NOMO-1 treated with dmso at 0.1 percent for 144 hours (cell line): ENCODE results near the gene BABAM2.

Experiments
- DNase-seq: peaks from one replicate; lab custom pipeline; 2025; ENCODE audit not compliant: unreplicated experiment; lab: John Stamatoyannopoulos, UW

The BABAM2 gene

DNA sequence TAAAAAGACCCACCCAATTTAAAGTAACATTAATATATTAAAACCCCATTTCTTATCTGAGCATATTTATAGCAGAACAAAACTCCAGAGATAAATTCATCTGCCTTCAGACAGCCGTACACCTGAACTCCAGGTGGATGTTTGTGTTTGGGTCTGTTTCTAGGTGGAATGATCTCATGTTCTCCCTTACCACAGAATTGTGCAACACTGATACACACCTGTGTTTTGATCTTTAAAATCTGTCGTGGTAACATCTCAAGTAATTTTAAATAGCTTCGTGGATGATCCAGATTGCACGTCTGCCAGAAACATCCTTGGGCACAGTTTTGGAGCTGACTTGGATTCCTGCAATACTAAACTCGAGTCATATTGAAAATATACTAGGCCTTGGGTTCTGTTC lies 294.6 kb downstream of the BABAM2 start:
- DNase-seq, result no peak

DNA sequence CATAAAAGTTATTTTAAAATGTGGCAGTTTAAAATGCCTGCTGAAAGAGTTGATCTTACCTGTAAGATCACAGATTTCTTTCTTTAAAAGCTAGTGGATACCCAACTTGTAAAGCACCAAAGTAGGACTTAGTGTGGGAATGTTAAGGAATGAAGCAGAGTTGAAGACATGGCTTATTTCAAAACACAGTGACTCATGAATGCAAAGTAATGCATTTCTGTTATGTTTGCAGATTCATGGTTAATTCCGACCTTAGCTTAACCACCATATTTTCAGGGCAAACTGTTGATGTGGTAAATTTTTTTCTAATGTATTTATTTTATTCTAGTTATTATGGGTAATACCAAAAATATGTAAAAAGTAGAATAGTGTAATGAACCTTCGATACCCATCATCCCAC lies 295.4 kb downstream of the BABAM2 start:
- DNase-seq, result no peak

DNA sequence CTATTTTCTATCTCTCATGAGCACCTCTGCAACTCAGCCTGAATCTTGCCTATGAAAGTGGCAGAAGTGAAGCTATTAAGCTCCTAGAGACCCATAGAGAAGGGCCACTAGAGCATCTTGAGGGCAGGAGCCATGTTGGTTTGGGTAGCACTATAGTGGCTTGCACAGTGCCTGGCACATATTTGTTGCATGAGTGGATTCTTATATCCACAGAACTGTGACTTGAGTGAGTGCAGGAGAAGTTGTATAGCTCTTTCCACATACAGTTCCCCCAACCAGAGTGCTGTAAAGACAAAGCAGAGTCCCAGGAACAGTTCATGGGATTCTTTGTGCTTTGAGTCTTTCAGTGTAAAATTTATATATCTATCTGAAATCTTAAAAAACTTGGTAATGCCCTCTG lies 296.7 kb downstream of the BABAM2 start:
- DNase-seq, result no peak

DNA sequence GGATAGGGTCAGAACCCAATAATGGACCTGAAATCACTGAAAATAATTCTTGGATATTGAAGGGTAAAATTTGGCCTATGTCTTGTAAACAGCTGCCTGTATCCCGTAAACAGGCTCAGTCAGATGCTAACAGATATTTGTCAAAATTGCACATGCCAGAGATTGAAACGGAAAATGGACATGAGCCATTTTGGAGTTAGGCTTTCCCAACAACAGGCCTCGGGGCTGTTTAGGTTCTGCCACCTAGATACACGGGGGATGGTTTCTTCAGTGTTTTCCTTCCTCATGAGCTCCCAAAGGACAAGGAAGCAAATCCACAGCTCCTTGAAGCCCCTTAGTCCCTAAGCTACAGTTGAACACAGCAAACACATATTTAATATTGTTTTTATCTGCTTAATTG lies 297.9 kb downstream of the BABAM2 start:
- no peak for DNase-seq

DNA sequence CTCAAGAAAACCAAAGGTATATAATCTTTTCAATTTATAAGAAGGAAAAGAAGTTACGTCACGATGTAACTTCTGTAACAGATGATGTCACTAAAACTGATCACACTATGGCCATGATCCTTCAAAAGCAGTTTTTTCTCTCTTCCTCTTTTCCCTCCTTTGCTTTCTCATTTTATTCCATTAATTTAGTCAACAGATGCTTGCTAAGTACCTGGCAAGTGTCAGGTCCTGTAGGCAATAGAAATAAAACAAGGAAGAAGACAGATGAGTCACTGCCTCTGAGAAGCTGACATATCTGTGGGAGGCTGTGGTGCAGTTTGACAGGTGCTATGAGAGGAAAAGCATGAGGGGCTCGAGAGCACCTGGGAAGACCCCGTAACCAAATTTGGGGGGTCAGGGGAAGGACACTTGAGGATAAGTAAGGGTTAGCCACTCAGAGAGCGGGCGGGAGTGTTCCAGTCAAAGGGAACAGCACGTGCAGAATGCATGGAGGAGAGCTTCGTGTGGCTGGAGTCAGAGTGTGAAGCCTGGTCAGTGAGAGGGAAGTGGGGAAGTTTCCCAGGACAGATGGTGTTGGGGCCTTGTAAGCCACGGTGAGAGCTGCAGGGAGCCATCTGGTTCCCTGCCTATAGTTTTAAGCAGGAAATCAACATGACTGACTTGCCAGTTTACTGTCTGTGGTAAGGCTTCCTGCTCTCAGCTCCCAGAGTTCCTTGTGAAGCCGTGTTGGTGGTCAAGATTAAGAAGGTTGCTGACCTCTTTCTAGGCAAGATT lies 303.3 kb downstream of the BABAM2 start:
- no peak for DNase-seq

DNA sequence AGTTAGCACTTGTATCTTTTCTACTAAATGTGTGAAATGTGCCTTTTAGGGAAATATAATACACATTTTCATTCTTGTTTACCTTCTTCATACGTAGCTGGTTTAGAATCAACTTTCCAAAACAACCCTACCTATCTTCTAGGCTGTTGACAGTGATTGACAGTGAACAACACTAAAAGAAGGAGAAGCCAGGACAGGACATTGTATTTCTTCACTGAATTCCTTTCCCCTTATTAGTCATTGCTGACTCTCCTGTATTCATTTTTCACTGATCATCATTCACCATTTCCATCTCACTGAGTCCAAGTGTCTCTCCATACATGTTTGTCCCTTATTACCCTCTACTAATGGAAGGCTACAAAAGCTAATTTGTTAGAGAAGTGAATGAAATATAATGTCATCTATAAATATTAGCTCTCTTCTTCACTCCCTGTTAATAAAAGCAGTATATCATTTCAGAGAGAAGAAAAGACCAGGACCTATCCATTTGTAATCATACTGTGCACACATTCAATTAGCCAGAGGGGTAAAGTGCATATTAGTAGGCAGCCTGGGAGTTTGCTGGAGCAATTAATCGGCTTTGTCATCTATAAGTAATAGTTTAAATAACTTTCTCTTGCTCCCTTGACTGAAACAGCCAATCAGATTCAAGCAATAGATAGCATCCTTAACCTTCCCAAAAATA lies 309.6 kb downstream of the BABAM2 start:
- no peak for DNase-seq

DNA sequence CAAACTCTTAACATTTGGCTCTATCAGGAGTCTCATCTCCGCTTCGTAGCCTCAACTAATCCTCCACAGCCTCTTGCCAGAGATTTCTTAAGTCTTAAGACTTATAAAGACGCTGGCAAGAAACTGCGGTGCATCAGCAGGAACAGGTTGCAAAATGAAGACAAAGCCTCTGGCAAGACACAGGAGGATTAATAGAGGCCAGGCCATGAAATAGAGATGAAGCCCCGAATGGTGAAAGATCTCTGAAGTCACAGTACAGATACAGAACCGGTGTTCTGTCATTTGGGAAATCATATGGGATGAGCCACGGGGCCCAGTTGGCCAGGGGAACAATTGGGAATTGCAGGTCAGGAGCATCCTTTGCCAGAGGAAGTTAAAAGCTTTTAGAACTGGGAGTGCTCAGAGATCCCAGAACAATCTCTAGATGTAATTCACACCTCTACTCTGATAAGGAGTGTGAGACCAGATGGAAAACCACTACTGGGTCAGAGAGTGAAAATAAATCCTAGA lies 311.2 kb downstream of the BABAM2 start:
- DNase-seq, result no peak

DNA sequence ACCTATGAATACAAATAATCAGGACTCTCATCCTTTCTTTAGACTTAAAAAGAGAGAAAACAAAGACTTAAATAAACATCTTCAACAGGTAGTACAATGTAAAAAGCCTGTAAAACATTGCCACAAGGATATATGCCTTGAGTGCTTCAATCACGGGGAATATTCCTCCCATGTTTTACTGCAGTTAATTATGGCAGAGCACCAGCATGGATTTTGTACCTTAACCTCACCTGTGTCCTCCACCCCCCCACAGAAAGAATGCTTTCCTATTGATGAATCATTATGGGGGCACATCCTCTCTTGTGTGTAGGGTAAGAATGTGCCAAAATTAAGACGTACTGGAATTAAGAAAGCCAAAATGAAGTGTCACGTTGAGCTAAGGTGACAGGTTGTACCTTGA lies 312.2 kb downstream of the BABAM2 start:
- no peak for DNase-seq

DNA sequence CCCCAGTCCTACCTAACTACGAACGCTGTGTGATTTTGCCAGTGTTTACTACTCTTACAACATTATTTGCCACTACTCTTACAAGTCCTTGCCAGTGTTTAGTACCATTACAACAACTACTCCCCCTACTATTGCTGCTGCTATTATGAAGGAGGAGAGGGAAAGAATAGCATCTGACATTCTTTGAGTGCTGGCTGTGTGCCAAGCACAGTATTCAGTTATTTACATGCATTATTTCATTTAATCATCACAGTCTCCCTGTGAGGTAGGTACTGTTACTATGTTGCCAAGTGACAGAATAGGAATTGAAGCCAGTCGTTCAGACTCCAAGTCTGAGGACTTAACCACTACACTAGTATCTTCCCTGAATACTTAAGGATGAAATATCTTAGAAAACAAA lies 316.2 kb downstream of the BABAM2 start:
- no peak for DNase-seq

DNA sequence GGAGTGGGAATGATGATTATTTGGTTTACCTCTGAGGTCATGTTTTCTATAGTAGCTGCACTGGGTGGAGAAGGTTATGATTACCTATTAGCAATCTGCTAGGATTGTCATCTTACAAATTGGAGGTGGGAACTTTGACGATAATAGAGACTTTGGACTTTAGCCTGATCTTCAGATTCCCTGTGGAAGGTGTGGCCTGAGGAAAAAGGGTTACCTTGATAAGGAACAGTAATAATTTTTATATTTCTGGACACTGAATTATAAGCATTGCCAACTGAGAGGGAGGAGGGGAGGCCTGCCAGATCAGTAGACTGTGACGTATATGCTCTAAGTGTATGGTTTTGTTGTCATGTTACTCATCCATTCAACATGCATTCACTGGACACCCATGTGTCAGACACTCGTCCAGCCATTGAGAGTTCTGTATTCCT lies 318.7 kb downstream of the BABAM2 start:
- DNase-seq, result no peak

DNA sequence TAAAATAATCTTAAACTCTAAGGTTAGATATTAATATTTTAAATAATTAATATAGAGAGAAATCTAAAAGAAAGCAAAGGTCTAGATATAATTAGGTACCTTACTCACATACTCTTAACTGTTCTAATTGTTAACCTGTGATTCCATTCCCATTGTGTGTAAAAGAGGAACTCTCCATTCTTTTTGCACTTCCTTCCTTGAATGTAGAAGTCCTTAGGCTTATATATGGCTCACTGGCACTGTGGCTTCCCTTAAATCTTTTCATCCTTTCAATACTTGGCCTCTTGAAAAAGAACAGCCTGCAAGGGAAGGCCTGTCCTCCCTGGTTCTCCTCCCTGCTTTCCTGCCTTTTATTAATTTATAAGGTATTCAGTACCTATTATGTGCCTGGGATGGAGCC lies 319.3 kb downstream of the BABAM2 start:
- DNase-seq, result no peak

DNA sequence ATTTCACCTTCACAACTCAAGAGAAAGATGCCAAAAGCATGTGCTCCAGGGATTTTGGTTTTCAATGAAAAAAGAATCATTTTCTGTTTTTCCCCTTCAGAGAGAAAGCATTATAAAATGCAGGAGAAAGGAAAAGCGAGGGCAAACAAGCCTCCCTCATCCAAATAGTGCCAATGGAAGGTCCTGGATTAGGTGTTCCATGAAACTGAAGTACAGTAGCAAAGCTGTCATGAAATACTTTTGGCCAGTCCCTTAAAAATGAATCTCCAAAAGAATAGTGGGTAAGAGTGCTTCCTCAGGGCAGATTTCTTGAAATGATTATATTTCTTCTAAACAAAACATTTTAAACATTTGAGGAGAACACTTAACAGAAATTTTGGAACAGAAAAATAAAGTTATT lies 320.0 kb downstream of the BABAM2 start:
- no peak for DNase-seq

DNA sequence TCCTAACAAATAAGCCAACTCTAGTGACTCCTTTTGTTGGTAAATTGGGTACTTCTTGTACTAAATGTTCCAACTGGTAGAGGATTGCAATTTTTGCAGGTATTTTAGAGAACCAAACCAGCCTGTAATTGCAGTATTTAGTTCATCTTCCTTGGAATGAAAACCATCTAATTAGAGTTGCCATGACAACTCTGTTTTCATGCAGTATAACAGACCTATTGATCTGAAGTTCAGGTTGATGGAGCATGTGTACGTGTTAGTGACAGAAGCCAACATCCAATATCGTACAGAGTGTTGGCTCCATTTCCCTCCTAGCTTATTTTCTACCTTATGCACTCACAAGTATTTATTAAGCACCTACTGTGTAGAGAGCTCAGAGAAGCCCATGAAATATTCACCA lies 325.8 kb downstream of the BABAM2 start:
- no peak for DNase-seq

DNA sequence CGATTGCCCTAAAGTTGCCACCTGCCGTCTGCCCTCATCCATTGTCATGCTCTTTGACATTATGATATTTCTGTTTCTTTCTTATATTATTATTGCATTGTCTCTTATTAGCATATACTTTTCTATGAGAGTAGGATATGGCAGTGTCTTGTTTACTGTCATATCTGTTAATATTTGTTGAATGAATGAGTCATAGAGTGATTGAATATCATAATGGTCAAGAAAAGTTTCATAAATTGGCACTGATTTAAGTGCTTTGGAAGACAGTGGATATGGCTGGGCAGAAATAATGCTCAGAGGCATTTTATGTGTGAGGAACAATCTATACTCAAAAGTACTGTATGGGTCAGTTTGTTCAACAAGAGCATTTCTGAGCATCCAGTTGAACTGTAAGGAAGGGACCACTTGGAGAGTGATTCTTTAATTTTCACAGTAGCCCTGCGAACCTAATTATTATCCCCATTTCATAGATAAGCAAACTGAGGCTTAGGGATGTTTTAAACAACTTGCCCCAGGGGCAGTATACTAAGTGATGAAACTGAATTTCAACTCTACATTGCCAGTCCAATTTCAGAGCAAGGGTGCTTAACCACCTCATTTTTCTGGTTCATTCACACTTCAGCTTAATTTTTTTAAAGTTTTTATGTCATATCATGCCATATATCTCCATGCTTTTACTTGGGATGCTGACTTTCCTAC lies 326.7 kb downstream of the BABAM2 start:
- no peak for DNase-seq

DNA sequence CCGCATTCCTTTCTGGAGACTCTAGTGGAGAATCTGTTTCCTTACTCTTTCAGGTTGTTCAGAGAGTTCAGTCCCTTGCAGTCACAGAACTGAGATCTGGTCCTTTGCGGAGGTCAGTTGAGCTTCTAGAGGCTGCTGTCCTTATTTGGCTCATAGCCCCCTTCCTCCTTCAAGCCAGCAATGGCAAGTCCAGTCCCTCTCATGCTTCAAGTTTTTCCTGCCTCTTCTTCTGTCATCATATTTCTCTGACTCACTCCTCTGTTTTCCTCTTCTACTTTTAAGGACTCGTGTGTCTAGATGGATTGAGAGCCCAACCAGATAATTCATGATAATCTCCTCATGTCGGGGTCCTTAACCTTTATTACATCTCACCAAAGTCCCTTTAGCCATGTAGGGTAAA lies 328.6 kb downstream of the BABAM2 start:
- DNase-seq, result no peak

DNA sequence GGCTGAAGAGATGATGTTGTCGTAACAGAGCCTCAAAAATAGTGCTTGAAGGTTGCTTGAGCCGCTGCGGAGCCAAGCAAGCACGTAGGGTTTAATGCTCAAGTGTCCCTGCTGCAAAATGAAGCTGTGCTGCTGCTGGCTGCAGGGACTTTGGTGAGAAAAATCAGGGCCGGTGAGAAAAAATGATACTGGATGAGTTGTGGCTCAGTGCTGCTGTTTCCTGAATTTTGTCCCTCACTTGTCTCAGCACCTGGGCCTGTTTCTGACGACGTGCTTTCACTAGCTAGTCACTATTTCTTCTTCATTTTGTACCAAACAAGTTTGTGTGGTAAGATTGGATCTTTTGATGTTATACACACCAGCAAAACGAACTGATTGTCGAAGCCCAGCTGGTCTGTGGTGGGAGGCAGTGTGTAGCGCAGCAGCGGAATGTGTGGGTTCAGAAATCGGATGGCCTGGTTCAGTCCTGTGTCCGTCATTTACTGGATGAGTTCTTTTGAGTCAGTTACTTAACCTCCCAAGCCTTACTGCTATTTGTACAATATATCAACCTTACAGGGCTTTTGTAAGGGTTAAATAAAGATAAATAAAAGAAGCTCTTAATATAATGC lies 329.3 kb downstream of the BABAM2 start:
- no peak for DNase-seq

DNA sequence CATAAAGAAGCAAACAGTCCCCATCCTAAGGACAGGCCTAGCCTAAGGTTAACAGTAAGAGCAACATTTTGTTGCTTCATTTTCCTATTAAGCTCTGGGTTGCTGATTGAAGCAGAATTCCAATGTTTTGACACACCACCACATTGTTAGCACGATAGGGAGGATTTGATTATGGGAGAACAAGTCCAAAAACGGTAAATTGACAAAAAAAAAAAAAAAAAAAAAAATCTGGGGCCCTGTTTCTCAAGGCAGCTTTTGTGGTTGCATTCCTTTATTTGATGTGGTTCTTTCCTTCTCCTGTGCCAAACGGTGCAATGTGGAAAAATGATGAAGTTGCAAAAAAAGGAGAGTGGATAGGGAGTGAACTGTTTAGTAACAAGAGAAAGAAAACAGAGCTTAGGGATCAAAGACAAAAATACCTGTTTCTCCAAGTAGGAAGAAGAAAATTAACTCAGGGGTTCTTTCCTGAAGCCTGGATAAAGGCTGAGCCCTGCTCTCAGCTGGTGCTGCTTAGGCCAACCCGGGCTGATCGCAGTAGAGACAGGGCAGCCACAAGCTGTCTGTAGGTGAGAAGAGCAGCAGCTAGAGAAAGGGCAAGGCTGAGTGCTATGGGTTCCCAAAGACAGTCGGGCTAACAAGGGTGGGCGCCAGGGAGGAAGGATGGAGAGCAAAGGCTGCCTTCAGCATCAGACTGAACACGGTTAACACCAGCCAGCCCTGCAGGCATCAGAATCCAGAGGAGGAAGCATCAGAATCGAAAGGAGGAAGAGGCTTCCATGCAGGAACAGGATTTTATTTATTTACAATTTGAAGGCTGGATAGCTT lies 334.3 kb downstream of the BABAM2 start:
- no peak for DNase-seq

DNA sequence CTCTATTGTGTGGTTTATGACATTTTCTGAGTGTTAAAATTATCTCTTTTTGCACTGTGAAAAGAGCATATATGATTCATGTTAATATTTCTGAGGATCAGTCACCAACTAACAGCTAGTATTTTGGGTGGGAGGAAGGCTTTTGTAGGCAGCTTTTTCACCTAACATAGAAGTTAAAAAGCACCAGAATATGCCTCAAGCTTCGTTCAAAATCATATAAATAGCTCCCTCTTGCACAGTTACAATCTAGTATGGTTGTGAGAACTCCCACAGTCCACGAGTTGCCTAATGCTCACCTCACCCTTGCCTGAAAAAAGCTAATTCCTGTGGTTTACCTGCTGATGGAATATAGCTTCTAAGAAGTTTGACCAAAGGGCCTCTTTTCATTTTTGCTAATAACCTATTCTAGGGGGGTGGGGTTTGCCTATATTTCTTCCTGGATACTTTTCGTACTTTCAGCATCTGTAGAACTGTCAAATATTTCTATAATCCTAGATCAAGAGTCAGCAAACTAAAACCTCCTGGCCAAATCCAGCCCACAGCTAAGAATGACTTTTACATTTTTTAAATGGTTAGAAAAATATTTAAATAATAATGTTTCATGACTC lies 335.0 kb downstream of the BABAM2 start:
- no peak for DNase-seq

DNA sequence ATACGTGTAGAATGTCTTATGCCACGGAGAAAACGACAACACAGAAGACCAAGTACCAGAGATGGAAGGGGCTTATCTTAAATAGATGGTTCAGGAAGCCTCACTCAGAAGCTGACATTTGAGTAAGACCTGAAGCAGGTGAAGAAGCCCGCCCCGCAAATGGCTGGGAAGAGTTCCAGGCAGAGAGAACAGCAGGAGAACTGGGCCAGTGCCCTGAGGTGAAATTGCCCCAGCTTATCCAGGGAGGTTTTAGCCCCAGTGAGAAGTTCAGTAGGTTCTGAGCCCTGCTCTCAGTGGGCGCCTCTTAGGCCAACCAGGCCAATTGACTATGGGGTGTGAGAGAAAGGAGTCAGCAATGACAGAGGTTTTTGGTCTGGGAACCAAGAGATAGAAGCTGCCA lies 336.0 kb downstream of the BABAM2 start:
- no peak for DNase-seq

DNA sequence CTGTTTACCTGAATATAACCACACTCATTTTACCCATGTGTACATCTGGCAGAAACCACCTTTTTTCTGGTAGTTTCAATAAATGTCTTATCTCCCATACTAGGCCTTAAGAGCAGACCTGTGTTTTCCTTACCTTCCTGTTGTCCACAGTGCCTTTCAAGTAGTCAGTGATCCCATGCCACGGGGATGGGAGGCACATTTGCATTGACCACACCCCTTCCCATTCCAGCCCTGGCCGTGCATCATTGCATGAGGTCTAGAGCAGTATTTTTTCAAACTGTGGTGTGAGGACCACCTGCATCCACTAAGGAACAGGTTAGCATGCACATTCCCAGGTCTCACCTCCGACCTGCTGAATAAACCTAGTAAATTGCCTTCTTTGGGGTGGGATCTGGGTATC lies 337.0 kb downstream of the BABAM2 start:
- no peak for DNase-seq
